Upper lobe of left lung (tissue), 6 donors: ENCODE data around the gene ENG. TPM values are rescaled to one million over a fixed set of nuclear protein-coding genes. Genes with fewer than 3 reads are reported as not detected.

Experiments used
- ATAC-seq, 2 donors: fragments of 200-7000 bp; cut with Tn5 transposase; one replicate each; pipeline ENCODE4 v1.9.1; 2022; ENCODE audit warnings: mild to moderate bottlenecking in 2 of 2, moderate library complexity in 2 of 2; ENCODE audit not compliant: low FRiP score in 2 of 2
- DNase-seq, 2 donors: peaks; one replicate each; pipeline ENCODE4 v3.0.0-alpha.2; 2019 to 2020
- H3K27ac ChIP-seq, 4 donors: fragments of 200-600 bp; sonication (generic); one replicate each; pipeline ENCODE4 v1.5.1; 2016 to 2019
- H3K27me3 ChIP-seq, 4 donors: fragments of 200-600 bp; sonication (generic); one replicate each; pipeline ENCODE4 v1.5.1; 2017 to 2019
- H3K36me3 ChIP-seq, 4 donors: fragments of 200-600 bp; sonication (generic); one replicate each; pipeline ENCODE4 v1.5.1; 2016 to 2019
- H3K4me1 ChIP-seq, 4 donors: fragments of 200-600 bp; sonication (generic); one replicate each; pipeline ENCODE4 v1.5.1; 2018 to 2019
- H3K4me3 ChIP-seq, 4 donors: fragments of 200-600 bp; sonication (generic); one replicate each; pipeline ENCODE4 v1.5.1; 2017 to 2019; ENCODE audit warnings: mild to moderate bottlenecking in 2 of 4, moderate library complexity in 1 of 4
- H3K9me3 ChIP-seq, 4 donors: fragments of 200-600 bp; sonication (generic); one replicate each; pipeline ENCODE4 v1.5.1; 2018 to 2019
- CTCF ChIP-seq, 6 experiments: fragments of 450-650 bp in 4 of 6; fragments of 200-600 bp in 2 of 6; sonication (generic) in 2 of 6; IDR thresholded peaks; one replicate each; pipeline ENCODE4 v1.5.1; 2016 to 2019; ENCODE audit warnings: antibody characterized with exemption in 6 of 6
- EP300 ChIP-seq, 4 donors: sonication (generic); formaldehyde crosslinking; IDR thresholded peaks; one replicate each; pipeline ENCODE4 v1.5.1; 2017; ENCODE audit warnings: antibody characterized with exemption in 4 of 4, control low read depth in 2 of 4
- POLR2A ChIP-seq, 4 donors: fragments of 450-650 bp; IDR thresholded peaks; one replicate each; pipeline ENCODE4 v1.5.1; 2016 to 2017; ENCODE audit warnings: antibody characterized with exemption in 4 of 4, mild to moderate bottlenecking in 2 of 4
- POLR2AphosphoS5 ChIP-seq, 2 donors: sonication (generic); formaldehyde crosslinking; IDR thresholded peaks; one replicate each; pipeline ENCODE4 v1.5.1; 2017; ENCODE audit warnings: antibody characterized with exemption in 2 of 2
- WGBS, 2 donors: methylation state at CpG; one replicate each; pipeline ENCODE4 v1.1.5; 2017 to 2018; 5-methylcytosine and 5-hydroxymethylcytosine counted together
- total RNA-seq, 6 donors: library from RNA; depleted of rRNA in 4 of 6; stranded (reverse); fragments of >200 nt in 4 of 6; gene quantifications; one replicate each; pipeline versions ENCODE4 v1.1.0 to v1.2.1, GENCODE V29; 2016 to 2021
- donor health status: DM: no; HTN: no; CAD: no; lungs with moderate emphysema.
- donor health status: DM: no; HTN: yes; CAD: no; lungs with severe emphysema.

Gene ENG
- total RNA-seq, 6 donors from 2014 or later, result 45.7 to 378 (median 178) TPM

- H3K27me3 ChIP-seq, result no peaks in the 10 kb centered on the region
- ATAC-seq (no peak), DNase-seq (no peak)
- H3K27ac ChIP-seq, result peak overlapping the region; percentile 64 to 91 (median 90)
- TF ChIP-seq EP300 (IDR thresholded peaks at IDR 0.05), result no peak
- no peaks in the 10 kb centered on the region for H3K9me3 ChIP-seq
- WGBS, 2 donors, result 46 to 58% methylated on average over 4 of the region's 4 CpGs
- H3K36me3 ChIP-seq, result peaks cover 0 to 11% (median 2%) of the 10 kb centered on the region in 4 donors
- peaks cover 65 to 83% (median 69%) of the 10 kb centered on the region in 4 donors for H3K4me1 ChIP-seq
- H3K4me3 ChIP-seq, result no peak overlapping the region
Observed at GRCh38 chr9:127857278-127857677, 2.8 kb upstream of the ENG start.

- Histone ChIP-seq H3K4me1 (peaks cover 60 to 78% (median 64%) of the 10 kb centered on the region in 4 donors), H3K27me3 (no peaks in the 10 kb centered on the region), H3K27ac (peak overlapping the region; percentile 64 to 91 (median 90)), H3K4me3 (no peak overlapping the region), H3K9me3 (no peaks in the 10 kb centered on the region), H3K36me3 (peaks cover 0 to 15% (median 4%) of the 10 kb centered on the region in 4 donors)
- ATAC-seq (no peak), DNase-seq (no peak)
- WGBS, 2 donors, result 77 to 85% methylated on average over 5 to 8 of the region's 8 CpGs
- TF ChIP-seq EP300 (IDR thresholded peaks at IDR 0.05) (no peak), CTCF (IDR thresholded peaks at IDR 0.05) (no peak), POLR2A (IDR thresholded peaks at IDR 0.05) (no peak)
Observed at GRCh38 chr9:127856729-127857116, 2.3 kb upstream of the ENG start.

GRCh38 chr9:127856094-127856728 lies 1.8 kb upstream of the ENG start:
- Histone ChIP-seq H3K4me1 (peaks cover 54 to 76% (median 59%) of the 10 kb centered on the region in 4 donors), H3K4me3 (no peak overlapping the region), H3K27ac (peak overlapping the region; percentile 64 to 91 (median 90)), H3K36me3 (peaks cover 0 to 19% (median 4%) of the 10 kb centered on the region in 4 donors), H3K27me3 (no peaks in the 10 kb centered on the region), H3K9me3 (no peaks in the 10 kb centered on the region)
- 41 to 69% methylated on average over 10 to 11 of the region's 11 CpGs for WGBS, 2 donors
- DNase-seq, result no peak
- TF ChIP-seq POLR2AphosphoS5 (IDR thresholded peaks at IDR 0.05) (peak in 1 of 2 donors; percentile 12), EP300 (IDR thresholded peaks at IDR 0.05) (no peak)
- no peak for ATAC-seq

GRCh38 chr9:127855522-127855921 lies 1.1 kb upstream of the ENG start:
- no peak for TF ChIP-seq POLR2AphosphoS5 (IDR thresholded peaks at IDR 0.05)
- TF ChIP-seq CTCF (IDR thresholded peaks at IDR 0.05), result no peak
- no peak for TF ChIP-seq EP300 (IDR thresholded peaks at IDR 0.05)
- TF ChIP-seq POLR2A (IDR thresholded peaks at IDR 0.05), result no peak
- Histone ChIP-seq H3K27ac (peak overlapping the region; percentile 88 to 91 (median 90)), H3K36me3 (peaks cover 0 to 23% (median 4%) of the 10 kb centered on the region in 4 donors), H3K4me3 (no peak overlapping the region), H3K27me3 (no peaks in the 10 kb centered on the region), H3K9me3 (no peaks in the 10 kb centered on the region), H3K4me1 (peaks cover 48 to 71% (median 54%) of the 10 kb centered on the region in 4 donors)
- ATAC-seq (no peak), DNase-seq (no peak)
- WGBS, 2 donors, result 91 to 96% methylated on average over 5 of the region's 5 CpGs

GRCh38 chr9:127854960-127855359 lies 502 bp upstream of the ENG start:
- ATAC-seq (no peak), DNase-seq (no peak)
- no peak for TF ChIP-seq POLR2A (IDR thresholded peaks at IDR 0.05)
- no peak for TF ChIP-seq POLR2AphosphoS5 (IDR thresholded peaks at IDR 0.05)
- TF ChIP-seq EP300 (IDR thresholded peaks at IDR 0.05), result no peak
- TF ChIP-seq CTCF (IDR thresholded peaks at IDR 0.05), result no peak
- Histone ChIP-seq H3K4me1 (peaks cover 48 to 71% (median 54%) of the 10 kb centered on the region in 4 donors), H3K4me3 (peak overlapping the region in 3 of 4 donors; percentile 66 to 78 (median 76)), H3K36me3 (peaks cover 0 to 28% (median 4%) of the 10 kb centered on the region in 4 donors), H3K27me3 (no peaks in the 10 kb centered on the region), H3K27ac (peak overlapping the region; percentile 88 to 91 (median 90)), H3K9me3 (peaks cover 0 to 4% (median 0%) of the 10 kb centered on the region in 4 donors)
- 49 to 59% methylated on average over 10 to 11 of the region's 11 CpGs for WGBS, 2 donors
